Measurements from ENCODE around the gene SSC5D. TPM values are rescaled to one million over a fixed set of nuclear protein-coding genes. Genes with fewer than 3 reads are reported as not detected.

Gene SSC5D
- total and polyA plus RNA-seq, 2 of the 4 experiments (the other 2 are of a cell fraction) = 1.4 to 19.1 TPM

GRCh38 chr19:55526216-55527196 is 38.3 kb downstream of the SSC5D start:
- Histone ChIP-seq H3K9me3 (ENCODE audit: control insufficient read depth, insufficient read depth, low read length) (no peaks in the 10 kb centered on the region), H3K27ac (ENCODE audit: insufficient read depth, low read length) (no peak overlapping the region), H3K9me1 (ENCODE audit: insufficient read depth, low read length) (peaks cover 14% of the 10 kb centered on the region), H3K56ac (ENCODE audit: extremely low read depth, insufficient read depth, low read length) (no peak overlapping the region), H3K4me3 (ENCODE audit: insufficient read depth, low read depth, low read length) (no peak overlapping the region), H4K8ac (ENCODE audit: low read depth in 2 of 2, low read length in 2 of 2) (peak overlapping the region in 1 of 2 experiments; percentile 11; a peak in 1 of 4 replicates), H2BK120ac (ENCODE audit: low read depth, low read length) (no peak overlapping the region), H4K5ac (ENCODE audit: low read depth, low read length) (no peak overlapping the region), H3K4me2 (ENCODE audit: low read depth, low read length) (peak overlapping the region; percentile 13; the same call in 1 of the 2 replicates), H2BK15ac (ENCODE audit: low read depth, low read length) (no peak overlapping the region), H2BK5ac (ENCODE audit: low read depth, low read length, poor library complexity, severe bottlenecking) (no peak overlapping the region), H3K79me1 (ENCODE audit: low read depth in 1 of 2, low read length in 2 of 2) (0 out of 4 replicates have a peak, but pooled peaks cover 0 to 4% of the 10 kb centered on the region in 2 experiments), H2BK20ac (ENCODE audit: low read depth, low read length) (no peak overlapping the region), H2AFZ (replicated peaks; ENCODE audit: low read length, poor library complexity) (peak overlapping the region; percentile 77), H3K36me3 (ENCODE audit: control insufficient read depth, insufficient read depth, low read length) (no peaks in the 10 kb centered on the region), H3K14ac (replicated peaks; ENCODE audit: low read depth, low read length) (0 out of 2 replicates have a peak overlapping the region, but pooled peaks have one; percentile 6), H2AK5ac (ENCODE audit: low read depth, low read length) (peak overlapping the region; percentile 35; the same call in 1 of the 2 replicates), H3K18ac (ENCODE audit: low read depth, low read length) (no peak overlapping the region), H4K91ac (ENCODE audit: insufficient read depth, low read depth, low read length) (no peak overlapping the region), H3K9ac (ENCODE audit: low read depth, low read length) (no peak overlapping the region), H2AK9ac (replicated peaks; ENCODE audit: low read depth, low read length, poor library complexity) (peak overlapping the region; percentile 80), H3K23ac (ENCODE audit: low read depth, low read length) (peak overlapping the region; percentile 2), H4K20me1 (ENCODE audit: insufficient read depth, low read length) (no peaks in the 10 kb centered on the region), H3K4ac (ENCODE audit: low read depth, low read length) (no peak overlapping the region), H3K27me3 (ENCODE audit: control insufficient read depth, insufficient read depth, low read length) (no peaks in the 10 kb centered on the region), H3K4me1 (ENCODE audit: control insufficient read depth, insufficient read depth, low read length) (peaks cover 5% of the 10 kb centered on the region)
- ATAC-seq (ENCODE audit: low read depth) = peak; percentile 80
- dilution Hi-C loops (cut with HindIII; ENCODE audit: low sequenced_read_pairs, unreplicated experiment) (no loop called here), in situ Hi-C loops (cut with MboI; ENCODE audit: low sequenced_read_pairs) (no loop called here), intact Hi-C loops (cut with micrococcal nuclease) (no loop called here)
- BruUV-seq (replicated peaks) = no TSS peak
- POLR2A ChIA-PET (ENCODE audit: unreplicated experiment) = interaction anchor here (0.6 kb wide), 1 partner anchor 57 kb away, joined by 5 read pairs; no protein-coding TSS in a partner anchor
- CTCF ChIA-PET = interaction anchor here (0.6 to 1.2 kb wide), 2 partner anchors 23 to 44 kb away, joined by 3 read pairs; no protein-coding TSS in a partner anchor
- WGBS, 2 experiments (ENCODE audit: extremely low coverage in 2 of 2, insufficient read length in 1 of 2) = 43% methylated on average over 17 of the region's 35 CpGs; no CpG with 5 or more reads in 1 of the 2 experiments
- DNase-seq = peak; percentile 87
- TF ChIP-seq NFE2L2 (IDR thresholded peaks at IDR 0.05; ENCODE audit: low read depth, low read length) (no peak), ELK1 (IDR thresholded peaks at IDR 0.05; ENCODE audit: borderline replicate concordance, low read depth, low read length) (no peak), POLR2A (IDR thresholded peaks at IDR 0.05; ENCODE audit: low read depth, low read length) (no peak), USF2 (IDR thresholded peaks at IDR 0.05; ENCODE audit: low read depth, low read length) (no peak), MAFK (IDR thresholded peaks at IDR 0.05; ENCODE audit: low read depth, low read length) (no peak), RCOR1 (IDR thresholded peaks at IDR 0.05; ENCODE audit: insufficient replicate concordance, low read length) (no peak), SMC3 (IDR thresholded peaks at IDR 0.05; ENCODE audit: low read depth, low read length) (no peak), MAZ (IDR thresholded peaks at IDR 0.05; ENCODE audit: borderline replicate concordance, low read depth, low read length) (peak; percentile 56; the same call in 1 of the 2 replicates), CHD1 (IDR thresholded peaks at IDR 0.05; ENCODE audit: low read depth, low read length) (no peak), BHLHE40 (IDR thresholded peaks at IDR 0.05; ENCODE audit: low read depth, low read length) (peak; percentile 63; the same call in 1 of the 2 replicates), CEBPB (IDR thresholded peaks at IDR 0.05; ENCODE audit: low read depth, low read length) (0 out of 2 replicates have a peak, but pooled peaks have one; percentile 3), RAD21 (IDR thresholded peaks at IDR 0.05; ENCODE audit: low read length) (0 out of 2 replicates have a peak, but pooled peaks have one; percentile 4), FOS (IDR thresholded peaks at IDR 0.05; ENCODE audit: low read depth, low read length) (no peak)

Data from IMR-90 (cell line).